ENCODE measurements around the gene PLK3. TPM values are rescaled to one million over a fixed set of nuclear protein-coding genes. Genes with fewer than 3 reads are reported as not detected.
A peak's percentile ranks its signal among the peaks of the same experiment; 100 is the strongest.

The PLK3 gene
- total and polyA plus RNA-seq, 2 experiments from 2014 or later, result 8.7 to 15.1 TPM

DNA sequence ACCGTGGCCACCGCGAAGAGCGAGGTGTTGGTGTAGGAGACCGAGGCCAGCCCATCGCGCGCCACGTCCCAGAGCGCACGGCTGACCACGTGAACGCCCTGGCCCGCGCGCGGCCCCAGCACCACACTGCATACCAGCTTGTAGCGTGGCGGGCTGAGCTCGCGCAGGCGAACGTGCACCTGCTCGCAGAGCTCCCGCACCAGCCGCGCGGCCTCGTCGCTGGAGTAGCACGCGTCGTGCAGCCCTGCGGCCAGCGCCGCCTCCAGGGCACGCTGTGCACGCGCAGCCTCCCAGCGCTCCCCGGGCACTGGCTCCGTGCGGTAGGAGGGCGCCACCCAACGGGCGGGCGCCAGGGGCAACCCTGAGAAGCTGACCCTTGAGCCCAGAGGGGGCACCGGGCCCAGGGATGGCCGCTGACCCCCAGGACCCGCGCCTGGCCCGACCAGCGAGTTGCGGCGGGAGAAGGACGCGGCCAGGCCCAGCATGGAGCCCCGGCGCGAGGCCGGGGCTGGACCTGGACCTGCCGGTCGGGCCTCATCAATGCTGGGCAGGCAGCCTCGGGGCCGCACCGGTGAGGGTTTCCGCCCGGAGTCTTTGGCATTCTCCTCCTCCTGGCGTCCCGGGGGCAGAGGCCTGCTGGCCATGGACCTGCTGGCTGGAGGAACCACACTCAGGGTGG is 6.0 kb downstream of the PLK3 start:
- H3K79me2 ChIP-seq (replicated peaks; ENCODE audit: insufficient read depth), result 0 out of 2 replicates have a peak, but pooled peaks cover 2% of the 10 kb centered on the region
- H2AFZ ChIP-seq, result no peak overlapping the region
- Mint-ChIP-seq H3K4me3 (no peak overlapping the region), H3K9me3 (no peaks in the 10 kb centered on the region), H3K27ac (no peak overlapping the region), H3K27me3 (ENCODE audit: insufficient read depth, low read depth, poor library complexity) (peaks cover 18% of the 10 kb centered on the region), H3K36me3 (ENCODE audit: low read depth) (peaks cover 41% of the 10 kb centered on the region), H3K4me1 (peaks cover 36% of the 10 kb centered on the region)
- H3K36me3 ChIP-seq (ENCODE audit: insufficient read depth), result no peaks in the 10 kb centered on the region; the same call in 1 of the 2 replicates
- H3K4me3 ChIP-seq, result no peak overlapping the region
- ATAC-seq (peak; percentile 1; the same call in 1 of the 3 replicates), DNase-seq (ENCODE audit: low spot score) (no peak)
- H3K27ac ChIP-seq (ENCODE audit: low read depth), result peak overlapping the region; percentile 93; the same call in 1 of the 2 replicates
- no peaks in the 10 kb centered on the region for H3K9me2 ChIP-seq (ENCODE audit: insufficient read depth)
- H3K27me3 ChIP-seq (ENCODE audit: insufficient read depth), result no peaks in the 10 kb centered on the region
- H3K4me2 ChIP-seq, result no peak overlapping the region
- no peaks in the 10 kb centered on the region for H4K20me1 ChIP-seq (replicated peaks; ENCODE audit: insufficient read depth)
- peaks cover 6% of the 10 kb centered on the region; the same call in 1 of the 2 replicates for H3F3A ChIP-seq (replicated peaks; ENCODE audit: low read depth)
- peaks cover 36% of the 10 kb centered on the region for H3K4me1 ChIP-seq (ENCODE audit: insufficient read depth)
- TF ChIP-seq NANOG (IDR thresholded peaks at IDR 0.05; ENCODE audit: borderline replicate concordance) (no peak), ETS1 (IDR thresholded peaks at IDR 0.05) (no peak), STAT1 (IDR thresholded peaks at IDR 0.05; ENCODE audit: unreplicated experiment) (no peak)
- TF ChIP-seq, protein P1, sequence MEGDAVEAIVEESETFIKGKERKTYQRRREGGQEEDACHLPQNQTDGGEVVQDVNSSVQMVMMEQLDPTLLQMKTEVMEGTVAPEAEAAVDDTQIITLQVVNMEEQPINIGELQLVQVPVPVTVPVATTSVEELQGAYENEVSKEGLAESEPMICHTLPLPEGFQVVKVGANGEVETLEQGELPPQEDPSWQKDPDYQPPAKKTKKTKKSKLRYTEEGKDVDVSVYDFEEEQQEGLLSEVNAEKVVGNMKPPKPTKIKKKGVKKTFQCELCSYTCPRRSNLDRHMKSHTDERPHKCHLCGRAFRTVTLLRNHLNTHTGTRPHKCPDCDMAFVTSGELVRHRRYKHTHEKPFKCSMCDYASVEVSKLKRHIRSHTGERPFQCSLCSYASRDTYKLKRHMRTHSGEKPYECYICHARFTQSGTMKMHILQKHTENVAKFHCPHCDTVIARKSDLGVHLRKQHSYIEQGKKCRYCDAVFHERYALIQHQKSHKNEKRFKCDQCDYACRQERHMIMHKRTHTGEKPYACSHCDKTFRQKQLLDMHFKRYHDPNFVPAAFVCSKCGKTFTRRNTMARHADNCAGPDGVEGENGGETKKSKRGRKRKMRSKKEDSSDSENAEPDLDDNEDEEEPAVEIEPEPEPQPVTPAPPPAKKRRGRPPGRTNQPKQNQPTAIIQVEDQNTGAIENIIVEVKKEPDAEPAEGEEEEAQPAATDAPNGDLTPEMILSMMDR (conservative IDR thresholded peaks at IDR 0.05; ENCODE audit: low read depth in 2 of 2), result peak in 1 of 2 experiments; percentile 51; a peak in 2 of 4 replicates

- Mint-ChIP-seq H3K4me1 (peaks cover 35% of the 10 kb centered on the region), H3K4me3 (peak within 1 kb of the TSS; percentile 50), H3K9me3 (no peaks in the 10 kb centered on the region), H3K36me3 (ENCODE audit: low read depth) (peaks cover 38% of the 10 kb centered on the region), H3K27me3 (ENCODE audit: insufficient read depth, low read depth, poor library complexity) (peaks cover 16% of the 10 kb centered on the region), H3K27ac (peak within 1 kb of the TSS; percentile 99)
- DNase-seq (ENCODE audit: low spot score) (no peak), ATAC-seq (no peak)
- Histone ChIP-seq H3K4me1 (ENCODE audit: insufficient read depth) (peaks cover 34% of the 10 kb centered on the region), H3K4me3 (peak within 1 kb of the TSS; percentile 47), H3K4me2 (peak within 1 kb of the TSS; percentile 76), H3K27ac (ENCODE audit: low read depth) (peak within 1 kb of the TSS; percentile 93), H3K9me2 (ENCODE audit: insufficient read depth) (no peaks in the 10 kb centered on the region), H3F3A (replicated peaks; ENCODE audit: low read depth) (peaks cover 6% of the 10 kb centered on the region; the same call in 1 of the 2 replicates), H3K27me3 (ENCODE audit: insufficient read depth) (peaks cover under 1% of the 10 kb centered on the region; the same call in 1 of the 2 replicates), H3K79me2 (replicated peaks; ENCODE audit: insufficient read depth) (no peaks in the 10 kb centered on the region), H4K20me1 (replicated peaks; ENCODE audit: insufficient read depth) (no peaks in the 10 kb centered on the region), H2AFZ (no peak within 1 kb of the TSS), H3K36me3 (ENCODE audit: insufficient read depth) (no peaks in the 10 kb centered on the region; the same call in 1 of the 2 replicates)
- TF ChIP-seq ZNF331 (CRISPR knock-in tag; IDR thresholded peaks at IDR 0.05; ENCODE audit: low read depth) (no peak), POLR2AphosphoS5 (IDR thresholded peaks at IDR 0.05; ENCODE audit: low read depth) (no peak), JUNB (IDR thresholded peaks at IDR 0.05; ENCODE audit: unreplicated experiment) (no peak), STAT1 (IDR thresholded peaks at IDR 0.05; ENCODE audit: unreplicated experiment) (no peak), EZH2 (IDR thresholded peaks at IDR 0.05; ENCODE audit: low read depth, unreplicated experiment) (no peak), EZH2phosphoT487 (IDR thresholded peaks at IDR 0.05; ENCODE audit: unreplicated experiment) (no peak), NANOG (IDR thresholded peaks at IDR 0.05; ENCODE audit: borderline replicate concordance) (no peak), ZNF114 (CRISPR knock-in tag; IDR thresholded peaks at IDR 0.05) (no peak)
- TF ChIP-seq, protein P1 (conservative IDR thresholded peaks at IDR 0.05; ENCODE audit: low read depth in 2 of 2), result no peak
These were observed 6.7 kb downstream of the PLK3 start, which contains the start of gene DYNLT4 for GRCh38 chr1:44806704-44807363. DYNLT4 (minus strand) TSS chr1:44807351; CDS start chr1:44806668, 683 bp downstream.

Data from GM23338 (cell line).